KMS-11 (cell line): ENCODE measurements around the gene IL32.
"Not testable (repeated sequence)": the region's sequence is repeated elsewhere in the genome, so short reads cannot be mapped to it uniquely, and the experiment has no call there.

Experiments used
- H2AFZ ChIP-seq: fragments of 200-600 bp; sonication (generic); 2 replicates; pipeline ENCODE4 v1.6.1; 2016; ENCODE audit warnings: antibody characterized with exemption, mixed run types, low read depth
- H3K27ac ChIP-seq: fragments of 200-600 bp; sonication (generic); 2 replicates; pipeline ENCODE4 v1.6.1; 2016; ENCODE audit warnings: mild to moderate bottlenecking, mixed run types
- H3K27me3 ChIP-seq: fragments of 200-600 bp; sonication (generic); 2 replicates; pipeline ENCODE4 v1.6.1; 2017; ENCODE audit warnings: mild to moderate bottlenecking, low read depth, mixed run types, moderate library complexity; ENCODE audit not compliant: insufficient read depth
- H3K36me3 ChIP-seq: fragments of 200-600 bp; sonication (generic); 2 replicates; pipeline ENCODE4 v1.6.1; 2017; ENCODE audit warnings: mild to moderate bottlenecking, mixed run types; ENCODE audit not compliant: insufficient read depth
- H3K4me1 ChIP-seq: fragments of 200-600 bp; sonication (generic); 2 replicates; pipeline ENCODE4 v1.6.1; 2016; ENCODE audit warnings: mild to moderate bottlenecking, low read depth, mixed run types; ENCODE audit not compliant: poor library complexity, severe bottlenecking
- H3K4me2 ChIP-seq: fragments of 200-600 bp; sonication (generic); 2 replicates; pipeline ENCODE4 v1.7.0; 2016; ENCODE audit warnings: mild to moderate bottlenecking, mixed run types
- H3K4me3 ChIP-seq: fragments of 200-600 bp; sonication (generic); IDR thresholded peaks from 2 replicates; pipeline ENCODE4 v1.6.1; 2017; ENCODE audit warnings: low read depth, low read length, mixed read lengths; ENCODE audit not compliant: insufficient read depth
- H3K79me2 ChIP-seq: fragments of 200-600 bp; sonication (generic); 2 replicates; pipeline ENCODE4 v1.6.1; 2016; ENCODE audit warnings: low read depth, mixed run types; ENCODE audit not compliant: insufficient read depth
- H3K9ac ChIP-seq: fragments of 200-600 bp; sonication (generic); 2 replicates; pipeline ENCODE4 v1.6.1; 2016; ENCODE audit warnings: mild to moderate bottlenecking, mixed run types
- H4K20me1 ChIP-seq: fragments of 200-600 bp; sonication (generic); 2 replicates; pipeline ENCODE4 v1.6.1; 2016; ENCODE audit warnings: mild to moderate bottlenecking, mixed run types; ENCODE audit not compliant: insufficient read depth
- CTCF ChIP-seq: fragments of 200-600 bp; sonication (generic); conservative IDR thresholded peaks from 2 replicates; pipeline ENCODE4 v1.6.1; 2017; ENCODE audit warnings: low read depth, mild to moderate bottlenecking, antibody characterized with exemption, low read length, moderate library complexity, mixed read lengths

The IL32 gene

GRCh38 chr16:3080024-3080423 is 14.6 kb downstream of the IL32 start:
- Histone ChIP-seq H3K9ac (no peak overlapping the region), H3K79me2 (no peaks in the 10 kb centered on the region), H4K20me1 (no peaks in the 10 kb centered on the region), H3K4me2 (no peak overlapping the region), H3K36me3 (no peaks in the 10 kb centered on the region), H3K4me3 (no peak overlapping the region), H2AFZ (no peak overlapping the region), H3K27ac (no peak overlapping the region), H3K27me3 (peaks cover 60% of the 10 kb centered on the region; the same call in 1 of the 2 replicates), H3K4me1 (peaks cover 6% of the 10 kb centered on the region)
- no peak for TF ChIP-seq CTCF

GRCh38 chr16:3081957-3082356 is 16.5 kb downstream of the IL32 start:
- not testable (repeated sequence) for H3K4me1 ChIP-seq, H3K36me3 ChIP-seq, H2AFZ ChIP-seq, H3K4me2 ChIP-seq, H3K79me2 ChIP-seq, H3K4me3 ChIP-seq, H3K9ac ChIP-seq, H4K20me1 ChIP-seq, H3K27ac ChIP-seq
- peaks cover 56% of the 10 kb centered on the region; the same call in 1 of the 2 replicates for H3K27me3 ChIP-seq

GRCh38 chr16:3083408-3083807 is 18.0 kb downstream of the IL32 start:
- not testable (repeated sequence) for H3K36me3 ChIP-seq, H3K4me3 ChIP-seq, H3K4me1 ChIP-seq, H3K9ac ChIP-seq, H2AFZ ChIP-seq, H3K79me2 ChIP-seq, H3K27ac ChIP-seq, H4K20me1 ChIP-seq, H3K4me2 ChIP-seq
- peaks cover 46% of the 10 kb centered on the region; the same call in 1 of the 2 replicates for H3K27me3 ChIP-seq

- no peak overlapping the region for H3K9ac ChIP-seq
- H3K4me3 ChIP-seq = no peak overlapping the region
- no peaks in the 10 kb centered on the region for H3K79me2 ChIP-seq
- H2AFZ ChIP-seq = no peak overlapping the region
- TF ChIP-seq CTCF = no peak
- H3K27ac ChIP-seq = no peak overlapping the region
- no peaks in the 10 kb centered on the region for H3K36me3 ChIP-seq
- no peaks in the 10 kb centered on the region for H3K4me1 ChIP-seq
- peaks cover 39% of the 10 kb centered on the region; the same call in 1 of the 2 replicates for H3K27me3 ChIP-seq
- H3K4me2 ChIP-seq = no peak overlapping the region
- no peaks in the 10 kb centered on the region for H4K20me1 ChIP-seq
These were observed 19.1 kb downstream of the IL32 start for GRCh38 chr16:3084491-3084890.

GRCh38 chr16:3084969-3085670 is 19.7 kb downstream of the IL32 start:
- H4K20me1 ChIP-seq = no peaks in the 10 kb centered on the region
- H3K4me3 ChIP-seq = no peak overlapping the region
- no peaks in the 10 kb centered on the region for H3K36me3 ChIP-seq
- no peak for TF ChIP-seq CTCF
- no peaks in the 10 kb centered on the region for H3K79me2 ChIP-seq
- no peak overlapping the region for H3K27ac ChIP-seq
- peaks cover 32% of the 10 kb centered on the region; the same call in 1 of the 2 replicates for H3K27me3 ChIP-seq
- H3K4me1 ChIP-seq = no peaks in the 10 kb centered on the region
- H3K9ac ChIP-seq = no peak overlapping the region
- no peak overlapping the region for H2AFZ ChIP-seq
- no peak overlapping the region for H3K4me2 ChIP-seq
